Neutrophil (primary cell): Measurements from ENCODE around the gene PIGS.

Experiments
- H3K27ac ChIP-seq: fragments of 200-600 bp; sonication (generic); 2 replicates; pipeline ENCODE4 v1.5.1; 2016; ENCODE audit warnings: mild to moderate bottlenecking, moderate library complexity
- H3K27me3 ChIP-seq: fragments of 200-600 bp; sonication (generic); 2 replicates; pipeline ENCODE4 v1.6.0; 2016; ENCODE audit warnings: mild to moderate bottlenecking
- H3K36me3 ChIP-seq: fragments of 200-600 bp; sonication (generic); 2 replicates; pipeline ENCODE4 v1.5.1; 2017
- H3K4me1 ChIP-seq, 2 experiments: fragments of 200-600 bp in 1 of 2; sonication (generic) in 1 of 2; 1 replicate in 1 of 2; 2 replicates in 1 of 2; pipeline versions ENCODE4 v1.5.1 to v1.6.1; 2013 to 2016; ENCODE audit warnings: low read depth in 1 of 2, low read length in 1 of 2, mild to moderate bottlenecking in 1 of 2, moderate library complexity in 1 of 2; ENCODE audit not compliant: control insufficient read depth in 1 of 2, insufficient read depth in 1 of 2
- H3K4me3 ChIP-seq, 2 experiments: fragments of 200-600 bp in 1 of 2; sonication (generic) in 1 of 2; 1 replicate in 1 of 2; 2 replicates in 1 of 2; pipeline ENCODE4 v1.5.1; 2013 to 2016; ENCODE audit warnings: low read depth in 1 of 2, low read length in 1 of 2, mild to moderate bottlenecking in 1 of 2, moderate library complexity in 1 of 2
- H3K9me3 ChIP-seq: fragments of 200-600 bp; sonication (generic); 2 replicates; pipeline ENCODE4 v1.5.1; 2016
- CTCF ChIP-seq: fragments of 200-600 bp; sonication (generic); IDR thresholded peaks from 2 replicates; pipeline ENCODE4 v1.5.1; 2016; ENCODE audit warnings: antibody characterized with exemption

PIGS gene

GRCh38 chr17:28532050-28532960 lies 39.0 kb downstream of the PIGS start:
- no peak for TF ChIP-seq CTCF
- no peak overlapping the region for H3K4me3 ChIP-seq
- no peak overlapping the region for H3K27ac ChIP-seq
- H3K4me1 ChIP-seq: no peaks in the 10 kb centered on the region
- H3K36me3 ChIP-seq: no peaks in the 10 kb centered on the region
- no peaks in the 10 kb centered on the region for H3K27me3 ChIP-seq
- H3K9me3 ChIP-seq: no peaks in the 10 kb centered on the region

- Histone ChIP-seq H3K27me3 (no peaks in the 10 kb centered on the region), H3K9me3 (no peaks in the 10 kb centered on the region), H3K27ac (no peak overlapping the region), H3K4me3 (no peak overlapping the region), H3K4me1 (no peaks in the 10 kb centered on the region), H3K36me3 (no peaks in the 10 kb centered on the region)
- TF ChIP-seq CTCF: no peak
Measured at GRCh38 chr17:28530926-28531325, 40.4 kb downstream of the PIGS start.

- no peak overlapping the region for H3K27ac ChIP-seq
- no peaks in the 10 kb centered on the region for H3K4me1 ChIP-seq
- no peaks in the 10 kb centered on the region for H3K27me3 ChIP-seq
- TF ChIP-seq CTCF: no peak
- H3K9me3 ChIP-seq: no peaks in the 10 kb centered on the region
- H3K4me3 ChIP-seq: no peak overlapping the region
- no peaks in the 10 kb centered on the region for H3K36me3 ChIP-seq
Measured at GRCh38 chr17:28530250-28530649, 41.1 kb downstream of the PIGS start.

GRCh38 chr17:28529013-28529400 lies 42.3 kb downstream of the PIGS start:
- no peak overlapping the region for H3K4me3 ChIP-seq
- no peaks in the 10 kb centered on the region for H3K9me3 ChIP-seq
- no peaks in the 10 kb centered on the region for H3K27me3 ChIP-seq
- no peak for TF ChIP-seq CTCF
- no peaks in the 10 kb centered on the region for H3K4me1 ChIP-seq
- H3K27ac ChIP-seq: no peak overlapping the region
- H3K36me3 ChIP-seq: no peaks in the 10 kb centered on the region

GRCh38 chr17:28528327-28529012 lies 42.9 kb downstream of the PIGS start:
- no peaks in the 10 kb centered on the region for H3K27me3 ChIP-seq
- no peak overlapping the region for H3K4me3 ChIP-seq
- no peaks in the 10 kb centered on the region for H3K36me3 ChIP-seq
- no peak overlapping the region for H3K27ac ChIP-seq
- no peaks in the 10 kb centered on the region for H3K9me3 ChIP-seq
- no peaks in the 10 kb centered on the region for H3K4me1 ChIP-seq
- no peak for TF ChIP-seq CTCF
